Activated CD4-positive, alpha-beta T cell treated with anti-CD3 and anti-CD28 coated beads for 1 hour (primary cell): ENCODE measurements around the gene KCNIP4.

Source experiments
- DNase-seq: peaks from one replicate; pipeline ENCODE4 v3.0.0-alpha.2; 2020

KCNIP4 gene

DNA sequence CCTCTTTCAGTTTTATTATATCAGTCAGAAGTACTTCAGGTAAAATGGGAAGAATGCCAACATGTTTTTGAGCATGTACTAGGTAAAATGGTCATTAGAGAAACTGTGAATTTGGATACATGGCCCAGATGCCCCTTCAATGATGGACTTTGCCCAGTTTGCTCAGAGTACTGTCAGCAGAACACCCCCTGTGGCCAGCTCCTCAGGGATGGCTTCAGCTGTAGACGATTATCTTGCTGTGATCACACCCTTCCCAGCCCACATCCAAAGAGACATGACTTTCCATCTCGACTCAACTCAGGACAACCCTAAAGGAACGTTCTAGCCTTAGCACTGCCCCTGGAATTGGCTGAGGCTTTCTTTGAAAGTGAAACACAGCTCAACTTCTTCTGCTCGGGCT lies 809.2 kb downstream of the KCNIP4 start:
- DNase-seq = no peak

DNA sequence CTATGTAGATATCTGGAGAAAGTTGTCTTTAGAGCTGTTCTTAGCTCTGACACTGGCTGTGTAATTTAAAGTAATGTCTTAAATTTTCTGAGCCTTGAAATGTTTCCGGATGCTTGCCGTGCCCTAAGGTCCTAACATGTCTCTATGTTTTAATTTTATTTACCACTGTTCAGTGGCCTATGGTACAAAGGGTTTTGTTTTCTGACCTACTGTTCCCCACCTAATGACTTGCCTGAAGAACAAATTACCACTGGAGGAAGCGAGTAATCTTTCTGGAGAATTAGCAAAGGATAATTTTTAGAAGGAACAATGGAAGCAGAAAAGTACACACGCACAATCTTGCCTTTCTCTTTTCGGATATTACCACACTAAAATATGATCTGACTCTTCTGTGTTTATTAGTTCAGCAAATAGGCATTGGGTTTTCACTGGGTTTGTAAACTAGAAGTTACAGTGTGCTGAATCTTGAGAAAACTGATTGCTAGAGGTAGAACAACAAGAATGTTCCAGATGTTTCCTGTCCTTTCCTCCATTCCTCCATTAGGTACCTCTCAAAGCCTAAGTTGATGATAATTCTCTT lies 812.4 kb downstream of the KCNIP4 start:
- no peak for DNase-seq

DNA sequence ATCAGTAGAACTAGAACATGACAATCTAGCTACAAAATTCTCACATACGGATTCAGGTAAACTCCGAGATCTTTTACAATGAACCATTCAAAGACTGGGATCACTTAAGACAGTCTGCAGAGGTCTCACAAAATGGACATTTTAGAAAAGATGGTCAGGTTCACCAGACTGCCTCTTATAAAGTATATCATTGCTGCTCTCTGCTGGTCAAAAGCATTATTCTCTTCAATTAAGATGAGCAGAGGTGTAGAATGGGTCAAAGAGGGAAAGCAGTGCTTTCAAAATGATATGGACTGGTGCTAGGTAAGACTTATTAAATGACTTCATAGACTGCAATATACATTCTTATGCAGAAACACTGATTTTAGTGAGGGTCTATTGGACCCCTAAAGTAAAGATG lies 813.6 kb downstream of the KCNIP4 start:
- DNase-seq = no peak

DNA sequence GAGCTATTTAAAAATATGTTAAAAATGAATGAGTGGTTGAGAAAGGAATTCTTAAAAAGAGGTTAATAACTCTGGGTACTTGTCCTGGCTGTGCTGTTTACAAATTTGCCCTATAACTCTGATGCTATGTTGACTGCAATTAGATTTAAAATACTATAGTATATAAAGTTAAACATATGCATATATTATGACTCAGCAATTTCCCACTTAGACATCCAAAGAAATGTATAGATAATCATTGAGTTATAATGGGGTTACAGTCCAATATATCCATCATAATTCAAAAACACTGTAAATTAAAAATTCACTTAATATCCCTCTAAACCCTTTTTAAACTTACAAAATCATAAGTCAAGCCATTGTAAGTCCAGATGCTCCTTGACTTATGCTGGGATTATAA lies 818.0 kb downstream of the KCNIP4 start:
- no peak for DNase-seq

DNA sequence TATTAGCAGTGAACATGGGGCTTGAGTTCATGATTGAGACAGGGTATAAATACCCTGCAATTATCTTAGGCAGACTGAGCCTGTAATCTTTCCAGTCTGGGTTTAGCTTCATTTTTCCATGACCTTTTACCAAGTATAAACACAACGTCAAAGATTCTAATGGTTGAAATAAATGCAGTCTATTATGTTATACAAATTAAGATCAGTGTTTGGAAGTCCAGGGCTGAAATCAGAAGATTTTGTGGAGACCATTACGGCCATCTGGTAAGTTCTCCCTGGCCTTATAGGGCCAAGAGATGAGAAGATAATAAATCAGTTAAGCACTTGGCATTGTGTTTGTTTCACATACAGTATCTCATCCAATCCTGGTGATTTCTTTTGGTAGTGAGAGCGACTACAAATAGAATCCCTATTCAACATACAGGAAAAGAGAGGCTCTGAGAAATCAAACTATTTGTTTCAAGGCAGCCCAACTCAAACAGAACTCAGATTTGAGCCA lies 822.5 kb downstream of the KCNIP4 start:
- DNase-seq = no peak

DNA sequence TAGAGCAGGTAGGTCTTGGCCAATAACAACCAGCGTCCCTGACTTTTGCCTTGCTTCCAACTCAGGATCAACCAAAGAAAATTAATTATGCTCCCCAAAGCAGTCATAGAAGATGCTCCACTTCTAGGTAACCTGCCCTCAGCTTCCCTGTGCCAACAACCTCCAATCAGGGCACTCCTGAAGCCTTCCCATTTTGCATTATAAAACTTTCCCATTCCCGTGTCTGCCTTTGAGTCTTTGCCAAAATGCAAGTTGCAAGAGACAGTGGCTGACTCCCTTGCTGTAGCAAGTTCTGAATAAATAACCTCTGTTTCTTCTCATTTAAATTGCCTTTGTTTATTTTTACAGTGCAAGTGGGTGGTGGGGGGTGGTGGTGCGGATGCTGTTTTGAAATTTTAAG lies 830.3 kb downstream of the KCNIP4 start:
- DNase-seq = no peak

DNA sequence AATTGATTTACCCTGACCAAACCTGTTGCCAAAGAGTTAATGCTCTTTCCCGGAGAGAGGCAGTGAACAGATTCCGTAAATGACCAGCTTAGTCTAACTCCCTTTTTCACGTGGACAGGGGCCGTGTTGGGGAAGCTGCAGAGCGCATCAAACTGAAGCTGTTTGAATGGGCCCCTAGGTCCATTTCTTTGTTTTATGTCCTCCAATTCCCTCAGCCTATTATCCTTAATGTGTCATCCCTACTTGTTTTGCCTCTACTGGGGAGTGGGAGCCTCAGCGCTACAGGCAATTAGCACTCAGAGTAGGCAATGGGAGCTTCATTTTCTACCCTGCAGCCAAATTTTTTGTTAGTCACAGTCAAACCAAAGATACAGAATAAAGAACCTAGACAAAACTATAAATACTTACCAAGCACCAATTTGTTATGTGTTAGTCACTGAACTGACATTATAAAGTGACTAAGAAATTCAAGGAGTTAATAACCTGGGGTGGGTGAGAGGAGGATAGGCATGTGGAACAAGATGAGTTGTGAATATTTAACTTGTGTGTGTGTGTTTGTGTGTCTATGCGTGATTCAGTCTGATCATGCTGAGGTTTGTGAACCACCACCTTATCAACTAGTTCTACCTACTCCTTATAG lies 830.9 kb downstream of the KCNIP4 start:
- DNase-seq = no peak

DNA sequence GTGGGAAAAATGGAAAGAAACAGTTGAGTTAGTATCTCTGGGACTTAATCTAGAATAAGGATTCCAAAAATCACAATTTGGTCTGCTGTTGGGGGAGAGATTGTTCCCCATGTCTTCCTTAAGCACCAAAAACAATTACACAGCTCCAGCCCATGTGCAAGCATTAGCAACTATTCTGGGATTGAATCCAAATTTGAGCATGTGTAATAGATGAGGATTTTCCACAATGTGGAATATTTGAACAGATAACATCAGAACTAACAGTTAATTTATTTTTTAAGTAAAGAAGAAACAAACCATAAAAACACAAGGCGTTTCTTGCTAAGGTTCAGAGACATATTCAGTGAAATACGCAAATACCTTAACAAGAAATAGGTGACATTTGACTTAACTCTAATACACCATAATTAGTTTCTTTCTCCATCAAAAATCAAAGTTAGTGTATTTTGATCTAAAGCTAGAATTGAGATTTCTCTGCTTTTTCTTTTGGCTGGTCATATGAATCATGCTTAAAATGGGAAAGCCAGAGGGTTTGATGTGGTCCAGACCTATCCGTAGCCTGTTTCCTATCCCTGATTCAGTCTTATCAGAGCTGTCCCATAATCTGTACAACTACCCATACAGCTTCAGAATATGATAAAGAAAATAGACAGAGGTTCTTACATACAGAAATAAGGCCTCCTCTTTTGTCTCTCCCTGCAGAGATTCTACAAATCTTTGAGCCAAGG lies 834.9 kb downstream of the KCNIP4 start:
- DNase-seq = no peak

DNA sequence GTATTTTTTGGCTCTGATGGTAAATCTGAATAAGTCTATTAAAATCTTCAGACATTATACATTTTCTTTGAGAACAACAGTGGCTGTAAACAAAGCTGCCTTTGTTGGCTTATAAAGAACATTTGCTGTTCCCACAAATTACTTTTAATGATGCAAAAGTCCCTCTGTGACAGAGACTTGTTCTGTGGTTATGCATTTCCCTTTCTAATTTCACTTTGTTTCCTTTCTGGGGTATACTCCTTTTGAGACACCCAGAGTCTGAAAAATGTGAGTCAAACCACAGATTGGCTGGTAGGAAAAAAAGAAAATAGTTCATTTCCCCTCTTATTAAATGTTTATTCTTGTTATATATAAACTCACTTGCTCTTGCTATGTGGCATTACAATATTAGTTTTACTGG lies 845.9 kb downstream of the KCNIP4 start:
- DNase-seq = no peak

DNA sequence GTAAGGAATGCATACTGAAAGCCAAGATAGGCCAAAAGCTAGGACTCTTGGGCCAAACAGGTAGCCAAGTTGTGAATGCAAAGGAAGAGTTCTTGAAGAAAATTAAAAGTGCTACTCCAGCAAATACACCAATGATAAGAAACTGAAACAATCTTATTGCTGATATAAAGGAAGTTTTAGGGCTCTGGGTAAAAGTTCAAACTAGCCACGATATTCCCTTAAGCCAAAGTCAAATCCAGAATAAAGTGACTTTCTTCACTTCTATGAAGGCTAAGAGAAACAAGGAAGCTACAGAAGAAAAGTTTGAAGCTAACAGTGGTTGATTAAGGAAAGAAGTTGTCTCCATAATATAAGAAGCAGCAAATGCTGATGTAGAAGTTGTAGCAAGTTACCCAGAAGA lies 850.7 kb downstream of the KCNIP4 start:
- DNase-seq = no peak

DNA sequence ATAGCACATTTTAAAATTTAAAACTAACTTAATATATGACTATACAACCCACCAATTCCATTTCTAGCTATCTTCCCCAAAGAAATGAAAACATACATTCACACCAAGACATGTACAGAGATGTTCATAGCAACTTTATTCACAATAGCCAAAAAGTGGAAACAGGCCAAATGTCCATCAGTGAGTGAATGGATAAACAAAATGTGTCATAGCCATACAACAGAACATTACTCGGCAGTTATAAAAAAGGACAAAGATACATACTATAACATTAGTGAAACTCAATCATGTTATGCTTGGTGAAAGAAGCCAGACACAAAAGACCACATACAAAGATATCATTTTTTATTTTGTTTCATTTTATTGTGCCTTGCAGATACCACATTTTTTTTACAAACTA lies 851.5 kb downstream of the KCNIP4 start:
- no peak for DNase-seq

DNA sequence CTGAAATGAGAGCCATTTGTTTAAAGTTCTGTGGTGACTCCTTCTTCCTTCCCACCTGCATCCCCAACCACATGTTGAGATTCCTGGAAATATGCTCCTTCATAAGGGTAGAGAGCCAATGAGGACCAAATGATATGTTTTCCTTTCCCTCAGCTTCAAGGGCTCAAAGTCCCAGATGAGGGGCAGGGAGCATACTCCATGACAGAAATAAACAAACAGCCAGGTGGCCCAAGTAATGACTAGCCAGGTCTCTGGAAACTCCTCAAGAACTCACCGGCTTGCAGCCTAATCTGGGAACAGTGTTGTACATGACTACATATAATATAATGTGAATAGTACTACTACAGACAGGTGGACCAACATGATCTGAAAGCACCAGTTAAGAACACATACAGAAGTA lies 856.0 kb downstream of the KCNIP4 start:
- DNase-seq = no peak

DNA sequence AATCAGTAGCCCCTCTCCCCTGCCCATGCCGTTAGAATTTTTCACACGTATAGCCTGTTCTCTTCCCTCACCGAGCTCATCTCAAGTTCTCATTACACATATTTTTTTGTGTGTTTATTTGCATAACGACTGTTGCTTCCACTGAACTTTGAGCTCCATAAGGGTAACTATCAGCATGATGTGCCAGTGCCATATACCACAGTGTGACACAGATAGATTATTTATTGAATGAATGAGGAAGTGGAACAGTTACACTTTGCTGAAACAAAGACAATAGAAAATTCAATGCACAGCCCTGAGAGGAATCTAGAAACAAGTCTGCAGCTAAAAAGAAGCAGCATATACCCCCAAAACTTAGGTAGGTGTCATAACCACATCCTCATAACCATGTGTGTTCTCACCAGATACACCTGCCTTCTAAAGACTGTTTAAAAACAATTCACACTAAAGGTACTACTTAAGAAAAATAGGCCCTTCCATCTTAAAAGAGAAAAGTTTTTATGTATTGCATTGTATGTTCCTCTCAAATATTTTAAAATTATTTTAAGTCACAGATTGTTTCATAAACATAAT lies 858.4 kb downstream of the KCNIP4 start:
- DNase-seq = no peak

DNA sequence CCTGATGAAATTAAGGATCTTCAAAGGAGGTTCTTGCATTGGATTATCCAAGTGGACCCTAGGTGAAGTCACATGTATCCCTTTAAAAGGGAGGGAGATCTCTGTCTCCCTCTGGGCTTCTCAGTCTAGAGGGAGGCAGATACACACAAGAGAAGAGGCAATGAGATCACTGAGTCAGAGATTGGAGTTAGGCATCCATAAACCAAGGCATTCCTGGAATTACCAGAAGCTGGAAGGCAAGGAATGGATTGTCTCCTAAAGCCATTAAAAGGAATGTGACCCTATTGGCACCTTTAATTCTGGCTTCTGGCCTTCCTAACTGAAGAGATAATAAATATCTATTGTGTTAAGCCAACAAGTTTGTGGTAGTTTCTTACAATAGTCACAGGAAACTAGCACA lies 865.2 kb downstream of the KCNIP4 start:
- no peak for DNase-seq

DNA sequence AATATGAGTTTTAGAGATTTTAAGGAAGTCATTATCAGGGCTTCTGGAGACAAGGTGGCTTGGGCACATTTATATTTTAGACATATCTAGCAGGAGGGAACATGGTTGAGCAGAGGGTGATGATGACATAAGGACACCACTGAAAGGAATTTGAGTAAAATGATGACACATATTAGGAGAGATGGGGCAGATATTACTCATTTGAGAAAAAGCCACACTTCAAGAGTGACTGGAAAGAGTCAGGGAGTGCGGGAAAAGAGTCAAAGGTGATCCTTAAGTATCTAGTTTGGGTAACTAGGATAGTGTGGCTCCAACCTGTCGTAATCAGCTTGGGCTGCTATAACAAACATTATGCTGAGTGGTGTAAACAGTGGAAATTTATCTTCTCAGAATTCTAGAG lies 870.6 kb downstream of the KCNIP4 start:
- DNase-seq = no peak

DNA sequence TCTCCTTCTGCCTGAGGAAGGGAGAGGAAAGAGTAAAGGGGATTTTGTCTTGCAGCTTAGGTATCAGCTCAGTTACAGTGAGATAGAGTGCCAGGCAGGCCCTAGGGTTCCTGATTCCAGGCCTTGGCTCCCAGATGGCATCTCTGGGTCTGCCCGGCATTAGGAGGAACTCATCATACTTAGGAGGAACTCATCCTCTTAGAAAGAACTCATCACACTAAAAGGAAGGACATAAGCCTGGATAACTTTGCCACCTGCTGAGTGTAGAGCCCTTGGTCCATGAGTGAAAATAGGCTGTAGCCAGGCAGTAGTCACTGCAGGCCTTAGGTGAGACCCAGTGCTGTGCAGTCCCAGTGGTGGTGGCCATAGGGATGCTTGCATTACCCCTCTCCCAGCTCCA lies 881.2 kb downstream of the KCNIP4 start:
- DNase-seq = no peak

DNA sequence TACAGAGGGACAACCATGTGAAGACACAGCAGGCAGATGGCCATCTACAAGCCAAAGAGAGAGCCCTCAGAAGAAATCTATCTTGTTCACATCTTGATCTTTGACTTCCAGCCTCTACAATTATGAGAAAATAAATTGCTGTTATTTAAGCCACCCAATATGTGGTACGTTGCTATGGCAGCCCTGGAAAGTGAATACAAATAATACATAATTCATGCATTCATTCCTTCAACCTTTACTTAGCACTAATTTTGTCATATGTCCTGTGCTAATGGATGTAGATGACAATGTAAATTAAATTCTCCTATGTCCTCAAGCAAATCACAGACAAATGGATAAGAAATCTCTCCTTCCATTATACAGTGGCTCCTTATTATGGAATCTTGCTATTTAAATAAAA lies 886.7 kb downstream of the KCNIP4 start:
- no peak for DNase-seq

DNA sequence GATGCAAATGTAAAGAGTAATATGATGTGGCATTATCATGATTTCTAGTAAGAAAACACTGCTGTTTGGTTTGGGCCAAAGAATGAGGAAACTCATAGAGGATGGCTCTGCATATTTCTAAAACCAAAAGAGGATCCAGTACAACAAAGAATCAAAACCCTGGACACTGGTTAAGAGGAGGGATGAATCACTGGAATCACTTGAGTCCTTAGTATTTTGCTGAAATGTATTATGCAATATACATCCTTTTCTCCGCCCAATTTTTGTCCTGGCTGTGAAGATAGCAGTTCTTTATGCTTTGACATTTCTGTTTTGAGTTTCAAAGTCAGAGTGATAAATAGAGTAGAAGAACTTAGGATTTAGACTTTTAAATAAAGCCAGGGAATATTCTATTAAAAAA lies 902.4 kb downstream of the KCNIP4 start:
- DNase-seq = no peak

DNA sequence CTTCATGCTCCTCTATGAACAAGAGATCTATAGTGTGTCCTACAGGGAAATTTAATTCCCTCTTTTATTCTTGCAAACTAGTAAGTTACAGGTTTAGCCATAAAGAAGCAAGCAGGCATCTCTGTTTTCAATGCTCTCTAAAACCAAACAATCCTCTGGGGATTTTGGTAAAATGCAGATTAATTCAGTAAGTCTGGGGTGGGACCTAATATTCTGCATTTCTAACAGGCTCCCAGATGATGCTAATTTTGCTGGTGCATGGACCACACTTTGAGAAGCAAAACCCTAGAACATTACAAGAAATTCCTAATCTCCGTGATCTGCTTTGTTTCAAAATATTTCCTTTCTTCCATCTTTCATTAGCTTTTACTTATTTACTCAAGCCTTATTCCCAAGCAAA lies 903.5 kb downstream of the KCNIP4 start:
- DNase-seq = no peak

DNA sequence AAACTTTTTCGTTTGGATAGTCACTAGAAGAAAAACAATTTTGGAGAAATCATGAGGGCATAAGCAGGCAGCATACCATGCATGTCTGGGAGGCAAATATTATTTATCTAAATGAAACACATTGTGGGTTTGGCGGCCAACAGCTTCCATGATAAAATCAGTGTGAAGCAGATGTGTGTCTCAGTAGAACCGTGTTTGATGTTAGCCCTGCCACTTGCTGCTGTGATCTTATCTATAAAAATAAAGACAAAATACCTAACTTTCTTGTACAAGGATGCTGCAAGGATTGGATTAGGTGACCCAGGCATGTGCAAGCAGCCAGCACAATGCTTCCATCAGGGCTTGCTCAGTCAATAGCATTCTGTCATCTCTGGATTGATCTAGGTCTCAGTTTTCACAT lies 906.9 kb downstream of the KCNIP4 start:
- no peak for DNase-seq

DNA sequence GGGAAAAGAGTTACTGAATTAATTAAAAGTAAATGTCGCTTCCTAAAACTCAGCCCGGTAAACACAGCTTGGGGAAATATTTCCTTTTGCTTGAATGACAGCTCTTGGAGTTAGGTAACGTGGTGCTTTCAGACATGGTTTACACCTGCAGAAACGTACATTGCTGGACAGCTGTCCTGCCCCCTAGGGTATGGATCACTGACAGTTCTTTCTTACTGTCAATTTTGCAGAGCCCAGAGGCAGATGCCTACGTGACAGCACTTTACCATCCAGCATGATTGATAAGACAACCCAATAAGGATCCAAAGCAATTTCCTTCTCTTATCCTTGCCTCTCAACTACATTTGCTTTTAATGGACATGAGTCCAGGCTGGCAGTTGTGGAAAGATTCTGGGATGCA lies 913.8 kb downstream of the KCNIP4 start:
- DNase-seq = no peak

DNA sequence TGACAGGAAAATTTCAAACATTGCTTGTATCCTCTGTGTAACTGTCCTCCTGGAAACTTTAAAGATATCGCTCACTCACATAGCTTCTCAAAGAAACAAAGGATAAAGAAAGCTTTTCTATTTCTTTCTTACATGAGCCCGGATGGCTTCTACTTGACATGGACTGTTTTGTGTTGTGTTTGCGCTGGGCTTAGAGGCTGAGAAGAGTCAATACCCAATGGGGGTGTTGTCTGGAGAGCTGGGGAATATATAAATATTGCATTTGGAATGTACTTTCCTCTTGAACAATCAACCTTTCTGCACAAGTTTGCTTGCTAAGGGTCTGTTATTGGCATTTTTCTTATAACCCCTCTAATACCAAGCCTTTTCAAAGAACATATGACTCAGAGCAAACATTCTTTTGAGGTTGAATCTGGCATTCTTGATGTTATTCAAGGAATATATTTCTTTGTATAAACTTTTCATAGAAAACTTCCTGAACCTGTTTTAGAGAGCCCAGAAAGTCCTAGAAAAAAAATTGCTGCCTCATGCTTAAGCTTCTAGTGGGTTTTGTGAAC lies 916.4 kb downstream of the KCNIP4 start:
- DNase-seq = no peak

DNA sequence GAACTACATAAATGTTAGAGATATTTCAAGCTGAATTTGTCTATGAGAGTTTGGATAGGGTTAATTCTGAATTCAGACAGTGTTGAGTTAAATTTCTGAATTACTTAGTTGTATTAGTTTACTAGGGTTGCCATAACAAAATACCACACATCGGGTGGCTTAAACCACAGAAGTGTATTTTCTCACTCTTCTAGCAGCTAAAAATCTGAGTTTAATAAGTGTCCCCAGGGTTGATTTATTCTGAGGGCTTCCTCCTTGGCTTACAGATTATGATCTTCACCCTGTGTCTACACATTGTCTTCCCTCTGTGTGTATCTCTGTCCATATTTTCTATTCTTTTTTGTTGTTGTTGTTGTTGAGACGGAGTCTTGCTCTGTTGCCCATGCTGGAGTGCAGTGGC lies 929.8 kb downstream of the KCNIP4 start:
- DNase-seq = no peak

DNA sequence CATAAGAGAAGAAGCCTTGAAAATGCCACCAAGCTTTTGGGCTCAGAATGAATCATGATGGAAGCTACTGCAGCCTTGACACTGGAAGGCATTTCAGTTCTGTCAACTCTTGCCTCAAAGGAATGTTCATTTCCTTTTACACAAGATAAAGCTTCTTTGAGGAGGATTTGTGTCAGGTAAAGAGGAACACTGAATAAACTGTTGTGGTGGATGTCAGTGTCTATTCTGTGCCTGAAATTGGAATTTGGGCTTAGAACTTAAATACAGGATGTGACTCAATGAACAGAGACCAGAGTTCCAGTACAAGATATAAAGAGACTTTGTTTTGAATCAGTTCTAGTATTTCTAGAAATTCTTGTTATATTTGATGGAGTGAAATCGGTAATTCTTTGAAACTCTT lies 935.1 kb downstream of the KCNIP4 start:
- DNase-seq = no peak
